Measurements from ENCODE around the gene GGTA1.
A peak's percentile ranks its signal among the peaks of the same experiment; 100 is the strongest.
"Not testable (repeated sequence)": the region's sequence is repeated elsewhere in the genome, so short reads cannot be mapped to it uniquely, and the experiment has no call there.

The GGTA1 gene

GRCh38 chr9:121499427-121500164 lies at the start of gene GGTA1:
Gene GGTA1, minus strand, starts transcription at chr9:121499844. Its CDS starts 31,922 bp downstream, at chr9:121467922.
- DNase-seq (ENCODE audit: low spot score), result peak; percentile 71

DNA sequence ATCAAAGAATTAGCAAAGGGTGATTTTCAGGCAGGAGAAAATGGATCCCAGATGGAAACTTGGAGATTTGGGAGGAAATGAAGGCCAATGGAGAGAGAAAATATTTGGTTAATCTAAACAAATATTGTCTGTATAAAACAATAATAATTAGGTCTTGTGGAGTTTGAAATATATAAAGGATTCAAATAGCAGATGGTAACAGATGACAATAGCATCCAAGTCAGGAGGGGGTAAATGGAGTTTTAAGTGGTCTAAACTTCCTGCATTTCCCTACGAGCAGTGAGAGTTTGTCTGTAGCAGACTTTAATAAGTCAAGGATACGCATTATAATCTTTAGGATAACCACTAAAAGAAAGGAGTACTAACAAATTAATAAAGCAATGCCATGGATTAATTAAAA lies 49.0 kb upstream of the GGTA1 start:
- DNase-seq (ENCODE audit: low spot score), result no peak

DNA sequence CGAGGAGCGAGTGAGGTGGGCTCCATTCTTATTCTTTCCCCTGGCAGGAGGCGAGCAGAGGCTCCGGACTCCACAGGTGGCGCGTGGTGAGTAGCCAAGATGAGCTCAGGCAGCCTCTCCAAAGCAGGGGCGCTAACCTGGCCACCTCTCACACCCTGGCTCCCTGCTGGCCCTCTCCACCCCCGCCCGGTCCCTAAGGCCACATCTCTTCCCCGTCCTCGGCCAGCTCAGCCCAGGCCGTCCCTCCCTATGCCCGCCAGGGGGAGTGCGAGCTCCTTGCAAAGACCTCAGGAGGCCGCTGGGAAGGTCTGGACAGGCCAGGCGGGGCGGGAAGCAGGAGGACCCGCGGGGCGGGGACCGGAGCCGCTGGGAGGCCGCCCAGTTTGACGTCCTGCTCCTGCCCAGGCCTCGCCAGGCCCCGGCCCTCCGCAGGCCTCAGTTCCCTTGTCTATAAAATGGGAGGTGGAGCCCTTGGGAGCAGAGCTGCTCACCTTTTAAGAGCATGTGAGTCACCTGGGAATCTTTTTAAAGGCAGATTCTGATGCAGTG lies 46.3 kb upstream of the GGTA1 start:
- DNase-seq (ENCODE audit: low spot score), result peak; percentile 95

DNA sequence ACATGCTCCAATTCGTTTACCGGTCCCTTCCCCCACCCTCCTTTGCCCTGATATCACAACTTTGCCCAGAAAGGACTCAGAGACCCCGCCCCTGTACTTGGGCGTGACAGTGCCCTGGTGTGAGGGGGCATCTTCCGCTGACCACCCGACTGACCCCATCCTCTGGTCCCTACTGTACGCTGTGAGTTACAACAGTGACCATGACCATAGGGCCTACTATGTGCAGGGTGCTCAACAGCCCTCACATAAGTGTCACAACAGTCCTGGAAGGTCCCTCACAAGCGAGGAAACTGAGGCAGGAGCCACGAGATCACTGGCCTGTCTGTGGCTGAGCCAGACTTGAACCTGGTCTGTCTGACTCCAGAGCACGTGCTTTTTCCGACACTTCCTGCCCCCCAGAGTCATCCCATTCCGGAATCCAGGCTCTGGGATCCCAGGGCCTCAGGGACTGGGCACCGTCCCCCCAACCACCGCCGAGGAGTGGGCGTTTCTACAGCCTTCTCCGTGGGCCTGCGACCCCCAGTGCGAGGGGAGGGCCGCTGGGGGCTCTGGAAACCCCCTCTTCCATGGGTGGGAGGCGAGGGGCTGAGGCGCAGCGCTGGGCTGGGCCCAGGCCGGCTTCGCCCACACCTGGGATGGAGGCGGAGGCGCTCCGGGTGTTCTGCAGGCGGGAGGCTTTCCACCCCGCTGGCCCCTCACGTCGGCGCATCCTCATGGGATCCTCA lies 45.7 kb upstream of the GGTA1 start:
- DNase-seq (ENCODE audit: low spot score), result no peak

DNA sequence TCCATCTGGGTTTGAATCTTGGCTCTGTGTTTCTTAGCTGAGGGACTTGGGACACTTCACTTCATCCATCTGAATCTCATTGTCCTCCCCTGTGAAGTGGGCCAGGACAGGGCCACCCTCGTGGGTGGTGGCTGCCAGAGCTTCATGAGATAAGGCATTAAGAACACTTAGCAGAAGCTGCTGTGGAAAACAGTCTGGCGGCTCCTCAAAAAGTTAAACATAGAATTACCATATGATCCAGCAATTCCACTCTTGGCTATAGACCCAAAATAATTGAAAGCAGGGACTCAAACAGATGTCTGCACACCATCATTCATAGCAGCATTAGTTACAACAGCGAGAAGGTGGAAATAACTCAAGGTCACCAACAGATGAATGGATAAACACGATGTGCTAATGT lies 42.4 kb upstream of the GGTA1 start:
- DNase-seq (ENCODE audit: low spot score), result no peak

DNA sequence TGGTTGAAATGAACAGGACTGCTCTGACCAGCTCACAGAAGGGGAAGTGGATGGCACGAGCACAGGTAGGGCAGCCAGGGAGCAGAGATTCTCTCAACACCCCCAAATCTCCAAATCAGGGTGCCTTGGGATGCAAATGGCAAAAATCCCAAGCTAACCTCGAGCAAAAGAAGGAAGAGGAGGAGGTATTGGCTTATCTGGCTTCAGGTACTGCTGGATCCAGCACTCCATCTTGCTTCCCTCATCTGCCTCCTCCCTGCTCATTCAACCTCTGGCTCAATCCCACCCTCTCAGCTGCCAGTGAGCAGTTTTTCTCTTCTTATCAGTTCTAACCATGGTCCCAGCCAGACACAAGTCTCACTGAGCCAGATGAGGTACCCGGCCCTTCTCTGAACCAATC lies 41.6 kb upstream of the GGTA1 start:
- DNase-seq (ENCODE audit: low spot score), result no peak

DNA sequence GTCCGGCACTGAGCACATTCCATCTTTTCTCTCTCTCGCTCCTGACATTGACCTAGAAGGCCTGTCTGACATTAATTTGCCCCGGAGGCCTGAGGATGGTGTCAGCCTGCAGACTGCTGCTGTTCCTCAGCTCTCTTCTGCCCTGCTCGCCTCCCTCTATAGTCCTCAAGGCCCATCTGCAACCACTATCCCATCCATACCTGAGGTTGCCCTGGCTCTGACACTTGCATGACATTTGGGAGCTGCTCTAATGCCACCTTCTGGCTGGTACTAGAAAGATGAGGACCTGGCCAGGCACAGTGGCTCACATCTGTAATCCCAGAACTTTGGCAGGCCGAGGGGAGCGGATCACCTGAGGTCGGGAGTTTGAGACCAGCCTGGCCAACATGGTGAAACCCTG lies 38.6 kb upstream of the GGTA1 start:
- no peak for DNase-seq (ENCODE audit: low spot score)

- DNase-seq (ENCODE audit: low spot score), result no peak
These were observed 37.6 kb upstream of the GGTA1 start for GRCh38 chr9:121537283-121537682.

- DNase-seq (ENCODE audit: low spot score), result no peak
These were observed 33.2 kb upstream of the GGTA1 start for GRCh38 chr9:121532881-121533280.

DNA sequence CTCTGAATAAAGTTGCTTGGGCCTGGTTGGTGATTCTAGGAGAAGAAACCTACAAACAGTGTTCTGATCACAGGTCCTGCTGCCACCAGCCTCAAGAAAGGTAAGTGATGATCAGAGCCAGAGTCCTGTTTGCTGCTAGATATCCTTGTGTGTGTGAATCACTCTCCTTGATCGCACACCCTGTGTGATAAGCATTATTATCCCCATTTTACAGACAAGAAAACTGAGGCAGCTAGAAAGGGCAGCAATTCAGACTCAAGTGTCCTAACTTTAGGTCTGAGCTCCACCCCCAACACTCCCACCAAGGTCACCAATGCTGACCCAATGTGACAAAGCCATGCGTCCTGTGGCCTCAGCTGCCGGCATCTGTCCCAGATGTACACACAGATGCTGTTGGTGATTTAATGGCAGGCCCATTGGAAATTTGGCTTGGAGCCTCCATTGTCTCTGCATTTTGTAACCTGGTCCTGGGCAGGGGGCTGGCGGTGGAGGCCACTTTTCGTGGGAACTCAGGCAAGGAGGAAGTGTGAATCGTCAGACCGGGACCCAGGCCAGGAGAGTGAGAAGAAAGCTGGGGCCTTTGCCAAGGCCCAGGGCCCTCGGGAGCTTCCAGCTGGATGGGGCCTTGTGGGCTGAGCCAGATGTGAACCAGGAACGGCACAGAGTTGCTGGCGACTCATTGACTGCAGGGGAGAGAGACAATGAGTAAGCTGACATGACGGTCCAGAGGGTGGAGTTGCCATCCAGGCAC lies 29.8 kb upstream of the GGTA1 start:
- no peak for DNase-seq (ENCODE audit: low spot score)

- no peak for DNase-seq (ENCODE audit: low spot score)
These were observed 29.0 kb upstream of the GGTA1 start for GRCh38 chr9:121528642-121529041.

DNA sequence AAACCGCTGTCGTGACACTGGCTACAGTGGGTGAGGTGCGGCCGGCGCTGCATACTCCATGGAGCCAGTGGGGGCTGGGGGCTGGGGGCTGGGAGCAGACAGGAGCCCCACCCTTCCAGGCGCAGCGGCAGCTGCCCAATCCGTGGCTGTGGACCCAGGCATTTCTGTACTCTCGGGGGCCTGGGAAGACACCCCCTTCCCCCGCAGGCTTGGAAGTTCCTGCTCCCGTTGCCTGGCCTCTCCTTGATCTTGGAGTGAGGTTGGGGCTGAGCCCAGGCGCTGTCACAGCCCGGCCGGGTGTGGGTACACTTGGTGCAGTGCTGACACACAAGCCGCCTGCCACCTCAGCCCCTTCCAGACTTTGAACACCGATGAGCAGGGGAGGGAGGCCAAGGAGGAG lies 27.7 kb upstream of the GGTA1 start:
- DNase-seq (ENCODE audit: low spot score), result no peak

DNA sequence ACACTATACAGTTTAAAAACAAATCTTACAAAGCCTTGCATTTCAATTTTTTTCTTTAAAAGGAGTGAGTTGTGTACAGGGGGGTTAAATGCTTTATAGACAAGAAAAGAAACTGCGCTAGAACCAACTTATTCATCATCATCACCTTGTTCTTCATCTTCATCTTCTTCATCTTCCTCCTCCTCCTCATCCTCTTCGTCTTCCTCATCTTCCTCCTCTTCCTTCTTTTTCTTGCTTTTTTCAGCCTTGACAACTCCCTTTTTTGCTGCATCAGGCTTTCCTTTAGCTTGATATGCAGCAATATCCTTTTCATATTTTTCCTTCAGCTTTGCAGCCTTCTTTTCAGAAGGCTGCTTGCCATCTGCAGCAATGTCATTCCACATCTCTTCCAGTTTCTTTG lies 20.0 kb upstream of the GGTA1 start:
- DNase-seq (ENCODE audit: low spot score), result not testable (repeated sequence)

DNA sequence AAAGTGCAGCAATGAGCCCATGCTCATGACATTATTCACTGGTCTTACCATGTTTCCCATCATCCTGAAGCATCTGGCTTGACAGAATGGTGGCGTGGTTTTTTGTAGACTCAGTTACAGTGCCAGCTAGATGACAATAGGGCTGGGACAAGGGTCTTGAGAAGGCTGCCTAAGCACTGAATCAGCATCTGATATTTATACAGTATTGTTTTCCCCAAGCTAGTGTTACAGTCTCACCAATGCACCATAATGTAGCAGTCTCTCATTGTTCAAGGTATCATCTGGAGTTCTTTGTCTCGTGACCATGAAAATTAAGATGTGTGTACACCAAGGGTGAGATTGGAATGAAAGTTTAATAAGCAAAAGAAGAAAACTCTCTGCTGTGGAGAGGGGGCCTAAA lies 19.0 kb upstream of the GGTA1 start:
- DNase-seq (ENCODE audit: low spot score), result no peak

GRCh38 chr9:121513166-121513565 lies 13.5 kb upstream of the GGTA1 start:
- DNase-seq (ENCODE audit: low spot score), result not testable (repeated sequence)

- DNase-seq (ENCODE audit: low spot score), result no peak
These were observed 11.3 kb upstream of the GGTA1 start for GRCh38 chr9:121510766-121511550.

GRCh38 chr9:121509180-121509579 lies 9.5 kb upstream of the GGTA1 start:
- DNase-seq (ENCODE audit: low spot score), result no peak

- DNase-seq (ENCODE audit: low spot score), result no peak
These were observed 8.8 kb upstream of the GGTA1 start for GRCh38 chr9:121508415-121508814.

DNA sequence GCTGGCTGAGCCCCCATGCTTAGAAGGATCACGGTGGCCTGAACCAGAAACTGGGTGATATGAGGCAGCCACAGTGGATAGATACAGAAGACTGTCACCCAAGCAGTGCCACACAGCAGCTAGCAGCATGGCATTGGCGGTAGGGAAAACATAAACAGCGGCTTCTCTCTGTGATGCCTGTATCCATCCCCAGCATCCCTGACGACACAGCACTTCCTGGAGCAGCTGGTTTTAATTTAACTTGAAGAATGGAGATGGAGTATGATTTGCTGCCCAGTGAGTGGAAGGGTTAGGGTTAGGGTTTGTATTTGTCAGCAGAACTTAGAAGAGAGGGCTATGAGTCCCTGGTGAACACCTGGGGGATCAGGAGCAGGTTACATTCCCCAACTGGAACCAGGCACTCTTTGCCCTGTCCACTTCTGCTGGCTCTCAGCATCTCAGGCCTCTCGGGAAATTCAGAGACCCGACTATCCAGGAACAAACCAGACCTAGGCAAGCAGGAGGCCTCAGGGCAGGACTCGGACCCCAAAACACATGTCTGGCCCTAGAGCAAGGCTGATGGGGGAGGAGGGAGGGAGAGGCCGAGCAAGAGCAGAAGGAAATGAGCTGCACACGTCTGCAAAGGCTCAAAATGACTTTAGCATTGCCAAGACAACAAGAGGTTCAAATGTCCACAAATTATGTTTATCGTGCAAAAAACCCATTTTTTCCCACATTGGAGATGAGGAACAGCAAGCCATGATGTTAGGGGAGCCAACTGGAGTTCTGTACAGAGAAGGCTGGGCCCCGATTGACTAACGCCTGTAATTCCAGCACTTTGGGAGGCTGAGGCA lies 6.5 kb upstream of the GGTA1 start:
- DNase-seq (ENCODE audit: low spot score), result no peak

DNA sequence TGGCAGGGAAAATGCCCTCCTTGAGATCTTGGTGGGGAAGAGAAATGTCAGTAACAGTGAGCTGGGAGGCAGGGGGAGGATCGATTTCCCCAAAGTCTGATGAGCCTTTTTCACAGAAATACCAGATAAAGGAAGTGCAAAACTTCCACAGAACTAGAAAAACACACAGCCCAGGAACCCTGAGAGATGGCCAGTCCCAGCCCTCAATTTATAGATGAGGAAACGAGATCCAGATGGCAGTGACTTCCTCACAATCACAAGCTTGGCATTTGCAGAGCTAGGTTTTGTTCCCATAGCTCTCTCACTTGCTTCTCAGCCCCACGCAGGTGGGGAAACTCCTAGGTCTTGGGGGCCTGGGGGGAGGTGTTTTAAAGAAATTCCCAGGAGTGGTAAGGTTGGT lies 3.8 kb upstream of the GGTA1 start:
- no peak for DNase-seq (ENCODE audit: low spot score)

DNA sequence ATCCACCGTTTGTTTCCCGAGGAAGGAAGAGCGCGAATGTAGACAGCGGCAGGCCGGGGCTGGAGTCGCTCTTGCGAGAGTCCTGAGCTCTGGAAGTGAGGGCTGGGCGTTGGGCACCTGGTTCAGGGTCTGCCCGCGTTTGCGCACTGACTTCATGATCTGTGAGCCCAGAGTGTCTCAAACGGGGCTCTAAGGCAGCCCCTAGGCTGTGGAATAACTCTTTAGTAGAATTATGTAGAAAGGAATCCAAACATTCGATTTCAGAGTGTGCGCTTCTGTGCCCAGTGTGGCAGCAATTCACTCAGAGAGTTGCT lies 478 bp upstream of the GGTA1 start:
- DNase-seq (ENCODE audit: low spot score), result no peak

DNA sequence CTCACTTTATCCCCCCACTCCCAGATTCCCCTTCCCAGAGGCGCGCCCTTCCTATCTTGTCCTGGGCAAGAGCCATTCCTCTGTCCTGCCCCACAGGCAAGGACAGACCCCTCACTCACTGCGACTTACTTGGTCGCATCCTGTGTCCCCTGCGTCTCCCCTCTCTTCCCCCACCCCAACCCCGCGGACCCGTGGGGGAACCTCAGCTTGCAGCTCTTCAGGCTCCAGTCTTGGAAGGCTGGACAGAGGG lies 542 bp downstream of the GGTA1 start:
- peak; percentile 10 for DNase-seq (ENCODE audit: low spot score)
